ENCODE results near the gene SPINT3. TPM values are rescaled to one million over a fixed set of nuclear protein-coding genes. Genes with fewer than 3 reads are reported as not detected.

SPINT3 gene
- total RNA-seq, 1 experiment from 2014 or later = not detected

DNA sequence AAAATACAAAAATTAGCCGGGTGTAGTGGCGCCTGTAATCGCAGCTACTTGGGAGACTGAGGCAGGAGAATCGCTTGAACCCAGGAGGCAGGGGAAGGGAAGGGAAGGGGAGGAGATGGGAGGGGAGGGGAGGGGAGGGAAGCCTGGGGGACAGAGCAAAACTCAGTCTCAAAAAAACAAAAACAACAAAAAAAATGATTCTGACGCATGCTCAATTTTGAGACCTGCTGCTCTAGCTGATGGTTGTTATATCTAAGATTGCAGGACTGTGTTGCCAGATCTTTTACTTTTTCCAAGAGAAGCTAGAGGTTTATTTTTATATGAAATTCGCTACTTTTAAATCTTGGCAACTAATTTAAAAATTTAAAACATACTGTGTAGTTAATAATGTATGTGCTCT, 48.2 kb downstream of the SPINT3 start:
- H3K4me3 ChIP-seq (replicated peaks in 1 of 2; ENCODE audit: low read depth in 1 of 2, low read length in 2 of 2) = no peak overlapping the region
- intact Hi-C loops (cut with micrococcal nuclease) = no loop called here
- no TSS peak for BruUV-seq (replicated peaks)
- ChIA-PET CTCF (interaction anchor here (1.2 kb wide), 1 partner anchor 9 kb away, joined by 3 read pairs; no protein-coding TSS in a partner anchor), POLR2A (no interaction called here), RAD21 (ENCODE audit: low non-redundant PET in 1 of 2, low total read pairs in 2 of 2, uncharacterized antibody in 2 of 2, unreplicated experiment in 2 of 2) (no interaction called here)
- no peak overlapping the region for H2AFZ ChIP-seq (ENCODE audit: low read depth, low read length, poor library complexity, severe bottlenecking)
- no peaks in the 10 kb centered on the region for H3K9me2 ChIP-seq (ENCODE audit: insufficient read depth)
- no peaks in the 10 kb centered on the region for H3K4me1 ChIP-seq (ENCODE audit: control insufficient read depth in 1 of 2, insufficient read depth in 2 of 2, low read length in 2 of 2)
- TF ChIP-seq FOSL1 (IDR thresholded peaks at IDR 0.05; ENCODE audit: low read depth) (no peak), ZFX (IDR thresholded peaks at IDR 0.05) (no peak), RAD21 (IDR thresholded peaks at IDR 0.05; ENCODE audit: low read depth) (no peak)
- no peaks in the 10 kb centered on the region for H3K79me2 ChIP-seq (ENCODE audit: insufficient read depth, low read length)
- H4K20me1 ChIP-seq (ENCODE audit: insufficient read depth) = no peaks in the 10 kb centered on the region
- peaks cover 23% of the 10 kb centered on the region for H3K27me3 ChIP-seq (ENCODE audit: insufficient read depth, low read length)
- H3K9ac ChIP-seq (ENCODE audit: low read length) = no peak overlapping the region
- H3K36me3 ChIP-seq (ENCODE audit: control insufficient read depth in 1 of 2, insufficient read depth in 2 of 2, low read length in 2 of 2) = no peaks in the 10 kb centered on the region
- ATAC-seq = no peak
- H3K27ac ChIP-seq (ENCODE audit: low read depth, low read length) = no peak overlapping the region
- H3K4me2 ChIP-seq (ENCODE audit: low read length) = no peak overlapping the region
- DNase-seq (ENCODE audit: low read depth, low spot score) = no peak
- no peaks in the 10 kb centered on the region for H3K9me3 ChIP-seq (ENCODE audit: control insufficient read depth in 1 of 2, insufficient read depth in 1 of 2, low read depth in 1 of 2, low read length in 2 of 2)

DNA sequence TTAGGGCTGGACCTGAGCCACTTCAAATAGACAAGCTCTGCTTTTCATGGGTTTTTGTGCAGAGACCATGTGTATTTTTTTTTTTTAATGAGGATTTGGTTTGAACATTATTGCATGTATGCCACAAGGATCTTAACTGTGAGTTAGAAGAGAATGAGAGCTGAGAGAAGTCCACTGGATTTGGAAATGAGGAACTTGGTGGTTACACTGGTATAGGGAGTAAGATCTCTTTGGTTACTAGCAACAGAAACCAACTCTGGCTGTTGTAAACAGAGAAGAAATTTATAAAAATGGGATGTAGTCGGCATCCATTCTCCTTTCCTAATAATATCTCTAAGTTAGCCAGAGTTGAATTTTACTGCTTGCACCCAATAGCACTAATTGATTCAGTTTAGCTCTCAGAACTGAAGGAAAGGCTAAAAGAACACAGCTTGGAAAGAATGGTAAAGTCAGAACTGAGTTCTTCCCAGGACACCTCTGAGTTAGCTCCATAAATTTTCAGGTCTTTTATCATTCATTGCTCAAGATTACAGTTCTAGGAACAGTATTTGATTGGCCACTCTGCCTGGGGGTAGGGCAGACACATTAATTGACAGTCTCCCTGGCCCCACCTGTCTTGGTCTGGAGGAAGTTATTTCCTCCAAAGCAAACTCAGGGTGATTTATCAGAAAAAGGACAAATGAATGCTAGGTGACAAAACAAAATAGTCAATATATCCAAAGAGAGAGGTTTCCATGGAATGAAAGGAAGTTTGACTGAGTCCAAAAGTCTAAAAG, 49.7 kb downstream of the SPINT3 start:
- Histone ChIP-seq H3K9ac (ENCODE audit: low read length) (no peak overlapping the region), H3K27ac (ENCODE audit: low read depth, low read length) (no peak overlapping the region), H3K9me2 (ENCODE audit: insufficient read depth) (no peaks in the 10 kb centered on the region), H3K4me3 (replicated peaks in 1 of 2; ENCODE audit: low read depth in 1 of 2, low read length in 2 of 2) (no peak overlapping the region), H3K27me3 (ENCODE audit: insufficient read depth, low read length) (peaks cover 23% of the 10 kb centered on the region), H2AFZ (ENCODE audit: low read depth, low read length, poor library complexity, severe bottlenecking) (no peak overlapping the region), H3K9me3 (ENCODE audit: control insufficient read depth in 1 of 2, insufficient read depth in 1 of 2, low read depth in 1 of 2, low read length in 2 of 2) (no peaks in the 10 kb centered on the region), H3K4me2 (ENCODE audit: low read length) (no peak overlapping the region), H4K20me1 (ENCODE audit: insufficient read depth) (no peaks in the 10 kb centered on the region), H3K79me2 (ENCODE audit: insufficient read depth, low read length) (no peaks in the 10 kb centered on the region), H3K36me3 (ENCODE audit: control insufficient read depth in 1 of 2, insufficient read depth in 2 of 2, low read length in 2 of 2) (no peaks in the 10 kb centered on the region), H3K4me1 (ENCODE audit: control insufficient read depth in 1 of 2, insufficient read depth in 2 of 2, low read length in 2 of 2) (no peaks in the 10 kb centered on the region)
- TF ChIP-seq CTCF (IDR thresholded peaks at IDR 0.05 in 2 of 3, conservative IDR thresholded peaks at IDR 0.05 in 1 of 3; ENCODE audit: borderline replicate concordance in 1 of 3, insufficient read depth in 1 of 3, low read depth in 2 of 3, low read length in 2 of 3) (no peak), ZNF274 (IDR thresholded peaks at IDR 0.05; ENCODE audit: low read depth, low read length) (no peak), ZFX (IDR thresholded peaks at IDR 0.05) (no peak), ATF3 (IDR thresholded peaks at IDR 0.05) (no peak), MAX (IDR thresholded peaks at IDR 0.05) (no peak), TCF7L2 (IDR thresholded peaks at IDR 0.05; ENCODE audit: borderline replicate concordance, extremely low read depth, insufficient read depth, insufficient read length) (no peak), POLR2A (IDR thresholded peaks at IDR 0.05; ENCODE audit: borderline replicate concordance, extremely low read depth, insufficient read depth, insufficient read length) (no peak), SP1 (IDR thresholded peaks at IDR 0.05; ENCODE audit: low read depth) (no peak), CEBPB (IDR thresholded peaks at IDR 0.05; ENCODE audit: low read depth) (no peak), RAD21 (IDR thresholded peaks at IDR 0.05; ENCODE audit: low read depth) (no peak), ELF1 (IDR thresholded peaks at IDR 0.05; ENCODE audit: borderline replicate concordance, low read depth) (no peak), SRF (IDR thresholded peaks at IDR 0.05; ENCODE audit: low read depth) (no peak), EZH2phosphoT487 (IDR thresholded peaks at IDR 0.05; ENCODE audit: borderline replicate concordance) (no peak)
- RAD21 ChIA-PET (ENCODE audit: low non-redundant PET in 1 of 2, low total read pairs in 2 of 2, uncharacterized antibody in 2 of 2, unreplicated experiment in 2 of 2) = no interaction called here
- DNase-seq (ENCODE audit: low read depth, low spot score) = no peak
- POLR2A ChIA-PET = no interaction called here
- BruUV-seq (replicated peaks) = no TSS peak
- CTCF ChIA-PET = interaction anchor here (0.9 to 1.6 kb wide), 6 partner anchors 8 to 103 kb away, joined by 3 to 5 read pairs (median 4); partner anchors contain the start of gene SYS1
- no peak for ATAC-seq
- intact Hi-C loops (cut with micrococcal nuclease) = no loop called here

Data from HCT116 (cell line).